Tibial nerve (tissue), 4 donors: ENCODE results near the gene PLEKHA6. TPM values are rescaled to one million over a fixed set of nuclear protein-coding genes. Genes with fewer than 3 reads are reported as not detected.

Experiments
- DNase-seq, 2 donors: peaks; one replicate each; pipeline ENCODE4 v3.0.0-alpha.2; 2019; ENCODE audit warnings: low spot score in 2 of 2
- H3K27ac ChIP-seq, 4 donors: fragments of 200-600 bp; sonication (generic) in 3 of 4; one replicate each; pipeline ENCODE4 v1.5.1; 2017 to 2019; ENCODE audit warnings: mild to moderate bottlenecking in 1 of 4
- H3K27me3 ChIP-seq, 2 donors: fragments of 200-600 bp; sonication (generic) in 1 of 2; one replicate each; pipeline versions ENCODE4 v1.5.1 to v1.6.0; 2017 to 2019
- H3K36me3 ChIP-seq, 3 donors: fragments of 200-600 bp; sonication (generic); one replicate each; pipeline ENCODE4 v1.5.1; 2018 to 2019
- H3K4me1 ChIP-seq, 4 donors: fragments of 200-600 bp; sonication (generic) in 3 of 4; one replicate each; pipeline ENCODE4 v1.5.1; 2017 to 2019
- H3K4me3 ChIP-seq, 4 donors: fragments of 200-600 bp; sonication (generic) in 3 of 4; one replicate each; pipeline ENCODE4 v1.5.1; 2017 to 2019; ENCODE audit warnings: mild to moderate bottlenecking in 1 of 4, moderate library complexity in 1 of 4
- H3K9me3 ChIP-seq, 4 donors: fragments of 200-600 bp; sonication (generic) in 3 of 4; one replicate each; pipeline ENCODE4 v1.5.1; 2017 to 2019
- CTCF ChIP-seq, 5 experiments: fragments of 200-600 bp in 3 of 5; fragments of 450-650 bp in 2 of 5; sonication (generic) in 3 of 5; IDR thresholded peaks; one replicate each; pipeline ENCODE4 v1.5.1; 2016 to 2019; ENCODE audit warnings: antibody characterized with exemption in 5 of 5, mild to moderate bottlenecking in 3 of 5, moderate library complexity in 2 of 5
- EP300 ChIP-seq, 2 donors: sonication (generic); formaldehyde crosslinking; IDR thresholded peaks; one replicate each; pipeline ENCODE4 v1.6.1; 2017; ENCODE audit warnings: antibody characterized with exemption in 2 of 2, mild to moderate bottlenecking in 1 of 2
- POLR2A ChIP-seq, 2 donors: fragments of 450-650 bp; IDR thresholded peaks; one replicate each; pipeline ENCODE4 v1.6.1; 2017; ENCODE audit warnings: antibody characterized with exemption in 2 of 2, mild to moderate bottlenecking in 2 of 2, moderate library complexity in 2 of 2
- WGBS, 2 donors: methylation state at CpG; one replicate each; pipeline ENCODE4 v1.1.5; 2018; 5-methylcytosine and 5-hydroxymethylcytosine counted together
- total RNA-seq, 4 donors: library from RNA; depleted of rRNA; stranded (reverse); fragments of >200 nt; gene quantifications; one replicate each; pipeline ENCODE4 v1.1.0, GENCODE V29; 2016

PLEKHA6 gene
- total RNA-seq, 4 donors from 2014 or later, result 6.6 to 13.9 (median 12.1) TPM

DNA sequence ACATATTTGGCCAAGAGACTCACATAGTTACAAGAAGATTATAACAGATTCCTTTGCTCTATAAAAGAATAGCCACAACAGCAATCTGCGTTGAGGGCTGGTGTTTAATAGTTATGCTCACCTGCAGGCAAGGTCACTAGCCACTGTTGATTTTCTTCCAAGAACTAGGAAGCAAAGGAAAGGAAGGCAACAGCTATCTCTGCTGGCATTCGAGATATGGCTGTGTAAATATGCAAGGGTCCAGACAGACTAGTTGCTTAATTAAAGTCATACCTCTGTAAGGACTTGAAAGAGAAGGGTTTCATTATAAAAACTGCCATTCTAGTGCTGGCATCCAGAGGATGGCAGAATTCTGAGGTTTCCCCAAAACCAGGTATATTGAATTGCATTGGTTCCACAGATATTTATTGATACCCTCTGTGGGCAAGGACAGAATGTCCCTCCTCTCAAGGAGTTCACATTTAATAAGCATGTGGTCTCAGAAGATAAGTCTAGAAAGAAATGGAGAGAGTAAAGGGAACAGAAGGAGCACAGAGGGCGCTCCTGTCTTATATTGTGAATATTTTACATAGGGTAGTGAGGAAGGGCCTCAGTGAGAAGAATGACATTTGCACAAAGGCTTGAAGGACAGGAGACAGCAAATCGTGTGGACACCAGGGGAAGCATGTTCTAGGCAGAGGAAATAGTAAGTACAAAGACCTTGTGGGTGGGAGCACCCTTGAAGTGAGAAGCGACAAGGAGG lies 23.6 kb upstream of the PLEKHA6 start:
- 72% methylated on average over 5 of the region's 5 CpGs for WGBS, 2 donors
- H3K4me1 ChIP-seq, result peaks cover 0 to 3% (median 1%) of the 10 kb centered on the region in 4 donors
- no peaks in the 10 kb centered on the region for H3K36me3 ChIP-seq
- no peaks in the 10 kb centered on the region for H3K9me3 ChIP-seq
- H3K27me3 ChIP-seq, result peaks cover 0 to 11% of the 10 kb centered on the region in 2 donors
- H3K4me3 ChIP-seq, result no peak overlapping the region
- H3K27ac ChIP-seq, result no peak overlapping the region
- TF ChIP-seq CTCF (IDR thresholded peaks at IDR 0.05) (no peak), POLR2A (IDR thresholded peaks at IDR 0.05) (no peak), EP300 (IDR thresholded peaks at IDR 0.05) (no peak)
- no peak for DNase-seq

DNA sequence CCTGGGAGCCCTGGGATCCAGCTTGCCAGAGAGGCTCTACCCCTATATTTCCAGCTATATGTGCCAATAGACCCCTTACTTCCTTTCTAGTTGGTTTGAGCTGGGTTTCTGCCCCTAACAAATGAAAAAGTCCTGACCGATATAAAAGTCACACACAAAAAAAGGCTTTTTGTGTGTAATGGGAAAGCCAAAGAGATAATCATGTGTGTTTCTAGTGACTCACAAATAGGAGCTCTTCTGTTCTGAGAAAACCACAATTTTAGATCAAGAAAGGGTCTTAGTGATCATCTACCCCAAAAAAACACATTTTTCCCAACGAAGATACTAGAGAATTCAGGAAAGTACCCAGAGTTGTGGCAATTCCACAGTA lies 23.0 kb upstream of the PLEKHA6 start:
- Histone ChIP-seq H3K9me3 (no peaks in the 10 kb centered on the region), H3K4me1 (peaks cover 0 to 9% (median 8%) of the 10 kb centered on the region in 4 donors), H3K4me3 (peak overlapping the region in 3 of 4 donors; percentile 17 to 24 (median 22)), H3K27me3 (peaks cover 0 to 17% of the 10 kb centered on the region in 2 donors), H3K27ac (no peak overlapping the region), H3K36me3 (no peaks in the 10 kb centered on the region)
- WGBS, 2 donors, result 32 to 52% methylated on average over 2 of the region's 2 CpGs
- no peak for DNase-seq
- TF ChIP-seq CTCF (IDR thresholded peaks at IDR 0.05) (no peak), POLR2A (IDR thresholded peaks at IDR 0.05) (no peak), EP300 (IDR thresholded peaks at IDR 0.05) (no peak)

GRCh38 chr1:204380293-204380831 lies 20.6 kb upstream of the PLEKHA6 start:
- peaks cover 0 to 15% (median 12%) of the 10 kb centered on the region in 4 donors for H3K4me1 ChIP-seq
- DNase-seq, result no peak
- H3K4me3 ChIP-seq, result no peak overlapping the region
- H3K27me3 ChIP-seq, result peaks cover 0 to 40% of the 10 kb centered on the region in 2 donors
- H3K9me3 ChIP-seq, result no peaks in the 10 kb centered on the region
- no peaks in the 10 kb centered on the region for H3K36me3 ChIP-seq
- no peak overlapping the region for H3K27ac ChIP-seq
- WGBS, 2 donors, result 68 to 73% methylated on average over 8 of the region's 8 CpGs
- TF ChIP-seq POLR2A (IDR thresholded peaks at IDR 0.05), result no peak
- TF ChIP-seq EP300 (IDR thresholded peaks at IDR 0.05), result no peak
- no peak for TF ChIP-seq CTCF (IDR thresholded peaks at IDR 0.05)

DNA sequence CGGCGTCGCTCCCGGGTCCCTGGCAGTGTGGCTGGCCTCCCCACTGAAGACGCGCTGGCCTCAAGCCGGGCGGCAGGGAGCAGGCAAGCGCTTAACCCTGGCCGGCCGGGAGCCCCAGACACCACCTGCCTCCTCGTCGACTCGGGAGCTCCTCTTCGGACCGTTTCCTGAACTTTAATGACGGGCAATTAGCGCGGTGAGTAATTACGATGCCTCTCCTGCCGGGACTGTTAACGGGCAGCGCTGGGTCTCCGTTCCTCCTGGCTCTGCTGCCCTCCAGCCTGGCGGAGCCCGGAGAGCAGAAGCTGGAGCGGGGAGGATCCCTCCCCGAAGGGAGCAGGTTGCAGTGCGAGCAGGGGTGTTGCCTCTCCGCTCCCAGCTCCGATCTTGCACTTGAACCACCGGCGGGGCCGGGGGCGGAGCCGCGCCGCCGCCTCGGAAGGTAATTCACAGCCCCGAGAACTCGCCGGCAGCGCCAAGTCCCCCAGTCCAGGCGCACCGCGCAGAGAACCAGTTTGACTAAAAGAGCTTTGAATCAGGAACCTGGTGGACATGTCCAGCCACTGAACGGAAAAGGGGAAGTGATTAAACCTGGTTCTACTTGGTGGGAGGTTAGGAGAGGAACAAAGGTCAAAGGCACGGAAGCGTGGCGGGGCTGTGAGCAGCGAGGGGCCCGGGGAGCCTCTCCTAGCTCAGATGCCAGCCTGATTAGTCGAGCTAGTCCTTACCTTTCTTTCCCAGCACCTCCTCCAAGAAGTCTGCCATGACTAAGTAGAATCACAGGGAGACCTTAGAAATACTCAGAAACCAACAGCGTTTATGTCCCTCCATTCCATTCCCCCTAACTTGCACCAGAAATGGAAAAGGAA lies 18.3 kb upstream of the PLEKHA6 start:
- Histone ChIP-seq H3K27me3 (peaks cover 0 to 43% of the 10 kb centered on the region in 2 donors), H3K27ac (peak overlapping the region in 1 of 4 donors; percentile 54), H3K36me3 (no peaks in the 10 kb centered on the region), H3K4me1 (peaks cover 0 to 15% (median 12%) of the 10 kb centered on the region in 4 donors), H3K9me3 (no peaks in the 10 kb centered on the region), H3K4me3 (peak overlapping the region; percentile 14 to 54 (median 52))
- 3 to 5% methylated on average over 28 to 54 of the region's 55 CpGs for WGBS, 2 donors
- DNase-seq, result no peak
- no peak for TF ChIP-seq EP300 (IDR thresholded peaks at IDR 0.05)
- TF ChIP-seq CTCF (IDR thresholded peaks at IDR 0.05), result no peak
- no peak for TF ChIP-seq POLR2A (IDR thresholded peaks at IDR 0.05)
